Caki2 (cell line): ENCODE measurements around the gene FAM167B. TPM values are rescaled to one million over a fixed set of nuclear protein-coding genes. Genes with fewer than 3 reads are reported as not detected.

Source experiments
- DNase-seq: peaks from one replicate; pipeline ENCODE4 v3.0.0-alpha.2; 2015; ENCODE audit warnings: low read depth
- in situ Hi-C: cut with HindIII; loops from 2 replicates; pipeline ENCODE4 v1.10.0; 2016; ENCODE audit warnings: low sequenced_read_pairs, low pct_unique_long_range_greater_than_20kb, mixed read lengths
- total RNA-seq: library from RNA; depleted of rRNA; stranded (reverse); fragments of >200 nt; shearing (Covaris generic); gene quantifications from 2 replicates; pipeline ENCODE4 v1.2.3, GENCODE V29; 2014; ENCODE audit warnings: low replicate concordance

Gene FAM167B
- total RNA-seq, 1 experiment from 2014 or later: not detected

DNA sequence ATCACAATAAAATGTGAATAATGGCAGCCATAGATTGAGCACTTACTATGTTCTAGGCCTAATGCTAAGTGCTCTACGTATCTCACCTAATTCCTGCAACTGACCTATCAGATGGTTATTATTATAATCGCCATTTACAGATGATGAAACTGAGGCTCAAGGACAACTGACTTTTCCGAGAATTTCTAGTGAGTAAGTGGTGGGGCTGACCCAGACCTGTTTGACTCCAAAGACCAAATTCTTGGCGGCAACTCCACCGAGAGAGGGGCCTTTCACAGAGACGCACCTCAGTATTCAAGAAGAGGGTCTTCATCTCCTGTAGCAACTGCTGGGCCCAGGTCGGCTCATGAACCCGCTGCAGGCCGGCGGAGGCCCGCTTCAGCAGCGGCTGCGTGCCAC is 25.4 kb upstream of the FAM167B start:
- no peak for DNase-seq
- in situ Hi-C loops: no loop called here

DNA sequence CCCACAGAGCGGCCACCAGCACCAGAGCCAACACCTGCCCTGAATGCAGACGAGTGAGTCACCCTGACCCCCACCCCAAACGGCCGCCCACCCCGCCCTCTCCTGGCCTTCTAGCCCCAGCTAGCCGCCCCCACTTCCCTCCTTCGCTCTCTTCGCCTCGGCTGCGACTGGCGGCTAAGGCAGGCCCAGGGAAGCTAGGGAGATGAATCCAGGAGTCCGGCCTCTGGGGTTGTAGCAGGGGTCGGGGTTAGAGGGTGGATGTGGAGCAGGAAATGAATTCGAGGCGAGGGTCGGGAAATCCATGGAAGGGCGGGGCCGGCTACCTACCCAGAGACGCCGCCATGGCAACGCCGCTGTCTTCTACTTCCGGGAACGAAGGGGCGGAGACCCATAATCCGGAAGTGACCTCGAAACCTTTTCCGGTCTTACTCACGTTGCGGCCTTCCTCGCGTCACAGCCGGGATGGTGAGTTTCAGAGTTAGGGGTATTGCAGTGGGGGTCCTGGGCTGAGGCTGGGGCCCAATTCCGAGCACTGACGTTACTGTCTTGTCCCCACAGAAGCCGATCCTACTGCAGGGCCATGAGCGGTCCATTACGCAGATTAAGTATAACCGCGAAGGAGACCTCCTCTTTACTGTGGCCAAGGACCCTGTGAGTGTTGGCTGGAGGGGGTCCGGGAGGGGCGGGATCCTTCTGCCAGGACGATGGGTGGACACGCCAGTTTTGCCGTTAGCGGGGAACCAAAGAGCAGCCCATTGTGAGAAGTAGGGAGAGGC is 24.9 kb upstream of the FAM167B start, which contains the start of the genes EIF3I and TMEM234:
EIF3I (plus strand) TSS at position 428 of the 776 bp plus-strand sequence; CDS start at position 463, 35 bp downstream.
TMEM234 (minus strand) TSS at position 374 of the 776 bp plus-strand sequence; CDS start at position 343, 31 bp downstream.
- in situ Hi-C loops: no loop called here
- peak; percentile 78 for DNase-seq

DNA sequence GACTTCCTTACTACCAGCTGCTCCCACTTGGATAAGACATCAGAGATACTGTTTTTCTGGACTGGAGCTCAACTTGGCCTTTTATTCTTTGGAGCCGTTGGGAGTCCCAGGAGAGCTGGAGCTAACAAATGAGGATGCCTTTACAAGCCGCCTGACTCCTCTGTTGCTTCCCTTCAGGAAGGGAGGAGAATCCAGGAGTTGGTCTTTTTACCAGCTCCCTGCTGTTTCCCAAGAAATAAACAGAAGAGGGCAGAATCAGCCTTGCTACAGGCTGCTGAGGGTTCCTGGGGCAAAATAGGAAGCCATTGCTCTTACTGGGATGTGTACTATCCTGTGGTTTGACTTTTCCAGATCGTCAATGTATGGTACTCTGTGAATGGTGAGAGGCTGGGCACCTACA is 23.3 kb upstream of the FAM167B start:
- DNase-seq: no peak
- in situ Hi-C loops: no loop called here

DNA sequence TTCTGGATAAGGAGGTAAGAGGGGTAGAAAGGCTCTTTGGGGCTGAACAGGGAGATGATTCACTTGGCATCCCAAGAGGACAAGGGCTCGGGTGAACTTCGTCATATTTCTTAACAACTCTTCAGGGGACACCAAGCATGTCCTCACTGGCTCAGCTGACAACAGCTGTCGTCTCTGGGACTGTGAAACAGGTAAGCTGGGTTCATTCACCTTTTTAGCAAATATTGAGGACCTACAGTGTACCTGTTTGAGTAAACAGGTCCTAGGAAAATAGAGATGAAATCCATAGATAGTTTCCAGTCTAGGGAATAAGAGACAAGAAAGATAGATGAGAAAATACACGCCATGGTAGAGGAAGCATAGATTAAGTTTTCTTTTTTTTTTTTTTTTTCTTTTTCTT is 22.7 kb upstream of the FAM167B start:
- no peak for DNase-seq
- in situ Hi-C loops: no loop called here

DNA sequence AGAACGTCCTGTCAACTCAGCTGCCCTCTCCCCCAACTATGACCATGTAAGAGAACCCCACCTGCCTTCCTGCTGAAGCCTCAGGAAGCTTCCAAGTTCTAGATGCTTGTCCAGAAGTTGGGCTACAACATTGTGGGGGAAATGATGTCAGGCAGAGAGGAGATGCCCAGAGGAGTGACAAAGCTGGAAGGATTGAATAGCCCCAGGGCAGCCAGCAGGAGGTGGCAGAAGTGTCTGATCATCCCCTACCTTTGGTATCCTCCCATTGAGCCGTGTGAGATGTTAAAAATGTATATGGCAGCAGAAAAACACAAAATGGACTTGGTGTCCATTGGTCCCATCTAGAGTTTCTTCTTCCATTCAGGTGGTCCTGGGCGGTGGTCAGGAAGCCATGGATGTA is 18.3 kb upstream of the FAM167B start:
- in situ Hi-C loops: no loop called here
- no peak for DNase-seq

DNA sequence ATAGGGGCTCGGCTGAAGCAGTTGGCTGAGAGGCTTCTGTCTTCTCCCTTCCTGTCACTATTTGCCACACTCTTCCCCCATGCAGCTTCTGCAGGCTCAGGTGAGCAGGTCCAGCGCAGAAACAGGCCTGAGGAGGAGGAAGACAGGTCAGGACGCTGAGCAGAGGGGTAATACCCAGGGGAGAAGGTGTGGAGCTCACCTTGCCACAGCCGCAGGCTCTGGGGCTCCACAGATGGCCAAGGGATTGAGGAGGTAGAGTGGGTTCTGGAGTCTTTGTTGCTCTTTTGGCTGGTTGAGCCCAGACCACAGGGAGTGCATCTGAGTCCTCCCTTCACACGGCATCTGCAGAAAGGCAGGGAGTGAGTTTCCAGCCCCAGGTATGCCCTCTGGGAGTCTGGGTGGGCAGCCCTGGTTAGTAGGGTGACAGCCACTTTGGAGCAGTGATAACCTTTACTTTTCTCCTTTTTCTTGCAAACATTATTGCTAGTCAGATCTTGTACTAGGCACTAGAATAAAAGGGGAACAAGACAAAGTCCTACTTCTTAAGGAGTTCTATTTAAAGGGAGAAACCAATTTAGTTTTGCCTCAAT is 15.1 kb upstream of the FAM167B start:
- DNase-seq: no peak
- in situ Hi-C loops: no loop called here

DNA sequence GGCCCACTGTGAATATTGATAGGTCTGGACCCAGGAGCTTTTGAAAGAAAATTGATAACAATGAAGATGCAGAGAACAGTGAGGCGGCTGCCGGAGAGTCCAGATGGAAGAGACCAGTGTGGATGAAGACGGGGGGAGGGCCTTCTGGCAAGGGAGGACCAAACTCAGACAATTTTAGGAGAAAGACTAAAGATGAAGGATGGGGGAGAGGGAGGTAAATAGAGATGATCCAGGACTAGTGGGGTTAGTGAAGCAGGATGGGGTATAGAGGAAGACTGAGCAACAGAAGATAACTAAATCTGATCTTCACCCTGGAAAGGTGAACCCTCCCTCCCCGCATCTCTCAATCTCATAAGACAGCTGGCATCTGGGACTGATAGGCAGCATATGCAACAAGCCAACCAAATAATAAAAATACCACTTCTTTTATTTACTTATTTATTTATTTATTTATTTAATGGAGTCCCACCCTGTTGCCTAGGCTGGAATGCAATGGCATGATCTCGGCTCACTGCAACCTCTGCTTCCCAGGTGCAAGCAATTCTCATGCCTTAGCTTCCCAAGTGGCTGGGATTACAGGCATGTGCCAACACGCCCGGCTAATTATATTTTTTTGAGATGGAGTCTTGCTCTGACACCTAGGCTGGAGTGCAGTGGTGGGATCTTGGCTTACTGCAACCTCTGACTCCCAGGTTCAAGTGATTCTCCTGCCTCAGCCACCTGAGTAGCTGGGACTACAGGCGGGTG is 14.3 kb upstream of the FAM167B start:
- no peak for DNase-seq
- in situ Hi-C loops: no loop called here

DNA sequence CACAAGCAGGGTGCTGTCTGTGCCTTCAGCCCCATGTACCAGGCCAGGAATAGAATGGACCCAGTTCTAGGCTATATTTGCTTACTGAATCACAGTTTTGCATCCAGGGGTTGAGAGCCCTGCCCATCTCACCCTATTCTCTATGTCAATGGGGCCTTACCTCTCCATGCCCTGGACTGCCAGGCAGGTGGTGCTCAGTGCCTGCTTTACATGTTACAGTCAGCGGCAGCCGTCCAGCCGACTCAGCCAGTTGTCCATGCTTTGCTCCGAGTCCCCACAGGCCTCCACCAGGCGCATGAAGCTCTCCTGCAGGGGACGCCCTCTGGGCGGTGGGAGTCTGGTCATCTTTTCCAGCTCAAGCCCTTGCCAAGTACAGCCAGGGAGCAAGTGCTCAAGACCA is 12.2 kb upstream of the FAM167B start:
- no peak for DNase-seq
- in situ Hi-C loops: no loop called here

DNA sequence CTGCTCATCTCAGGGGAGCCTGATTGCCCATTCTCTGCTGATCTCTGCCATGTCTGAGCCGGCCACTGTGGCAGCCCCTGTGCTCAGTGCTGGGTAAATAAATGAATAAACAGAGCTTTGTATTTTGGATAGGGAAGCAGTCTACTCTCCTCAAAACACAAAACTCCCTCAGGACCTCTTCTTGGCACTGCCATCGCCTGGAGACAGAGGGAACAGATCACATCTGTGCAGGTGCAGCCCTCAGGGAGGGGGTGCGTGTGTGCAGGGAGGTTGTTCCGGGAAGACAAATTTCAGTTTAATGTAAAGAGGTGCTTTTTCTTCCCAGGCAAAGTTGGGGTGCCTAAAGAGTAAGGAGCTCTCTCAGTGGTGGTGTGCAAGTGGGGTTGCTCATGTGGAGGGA is 7.7 kb upstream of the FAM167B start:
- in situ Hi-C loops: no loop called here
- no peak for DNase-seq

DNA sequence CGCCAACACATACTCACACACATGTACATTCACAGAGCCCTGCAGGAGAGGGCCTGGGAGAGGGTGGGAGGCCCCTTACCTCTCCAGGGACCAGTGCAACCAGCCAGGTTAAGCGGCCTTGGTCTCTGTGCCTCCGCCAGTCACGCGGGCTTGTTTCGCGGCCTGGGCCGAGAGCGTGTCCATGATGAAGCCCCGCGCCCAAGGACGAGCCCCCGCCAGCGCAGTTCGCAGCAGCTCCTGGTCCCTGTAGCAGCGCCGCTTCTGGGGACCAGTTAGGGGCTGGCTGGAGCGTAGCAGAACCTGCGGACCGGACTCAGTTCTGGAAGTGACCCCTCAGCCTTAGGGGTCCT is 7.3 kb upstream of the FAM167B start:
- no peak for DNase-seq
- in situ Hi-C loops: no loop called here

DNA sequence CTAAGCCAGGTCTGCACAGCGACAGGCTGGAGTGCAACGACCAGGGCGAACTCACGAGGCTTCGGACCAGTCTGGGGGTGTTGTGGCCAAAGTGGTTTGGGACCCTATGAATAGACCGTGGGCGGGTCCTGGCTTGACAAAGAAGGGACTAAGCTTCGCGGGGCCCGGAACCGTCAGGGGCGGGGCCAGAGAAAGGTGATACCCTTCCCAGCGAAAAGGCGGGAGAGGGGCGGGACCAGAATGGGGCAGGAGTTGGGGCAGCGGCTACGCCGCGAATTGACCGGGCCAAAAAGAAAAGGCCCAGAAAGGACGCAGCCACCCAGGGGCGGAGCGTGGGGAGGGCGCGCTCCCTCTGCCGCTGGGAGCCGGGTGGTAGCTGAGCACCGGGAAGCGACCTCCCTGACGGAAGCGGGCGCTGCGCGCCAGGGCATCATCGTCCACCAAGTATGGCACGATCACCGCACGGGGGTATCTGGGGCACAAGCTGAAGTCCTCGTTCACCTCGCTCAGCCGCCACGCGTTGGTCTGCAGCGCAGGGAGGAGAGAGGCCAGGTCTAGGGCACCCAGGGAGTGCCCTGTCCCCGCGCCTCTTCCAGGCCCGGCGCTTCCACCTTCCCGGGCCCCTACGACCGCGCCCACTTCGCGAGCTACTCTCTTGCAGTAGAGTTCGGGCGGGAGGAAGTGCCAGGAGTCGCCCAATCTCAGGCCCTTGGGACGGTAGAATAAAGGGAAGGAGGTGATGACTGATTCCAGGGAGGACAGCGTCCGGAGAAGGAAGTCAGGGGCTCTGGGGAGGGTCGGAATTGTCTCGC is 6.7 kb upstream of the FAM167B start:
- in situ Hi-C loops: no loop called here
- DNase-seq: peak; percentile 54

DNA sequence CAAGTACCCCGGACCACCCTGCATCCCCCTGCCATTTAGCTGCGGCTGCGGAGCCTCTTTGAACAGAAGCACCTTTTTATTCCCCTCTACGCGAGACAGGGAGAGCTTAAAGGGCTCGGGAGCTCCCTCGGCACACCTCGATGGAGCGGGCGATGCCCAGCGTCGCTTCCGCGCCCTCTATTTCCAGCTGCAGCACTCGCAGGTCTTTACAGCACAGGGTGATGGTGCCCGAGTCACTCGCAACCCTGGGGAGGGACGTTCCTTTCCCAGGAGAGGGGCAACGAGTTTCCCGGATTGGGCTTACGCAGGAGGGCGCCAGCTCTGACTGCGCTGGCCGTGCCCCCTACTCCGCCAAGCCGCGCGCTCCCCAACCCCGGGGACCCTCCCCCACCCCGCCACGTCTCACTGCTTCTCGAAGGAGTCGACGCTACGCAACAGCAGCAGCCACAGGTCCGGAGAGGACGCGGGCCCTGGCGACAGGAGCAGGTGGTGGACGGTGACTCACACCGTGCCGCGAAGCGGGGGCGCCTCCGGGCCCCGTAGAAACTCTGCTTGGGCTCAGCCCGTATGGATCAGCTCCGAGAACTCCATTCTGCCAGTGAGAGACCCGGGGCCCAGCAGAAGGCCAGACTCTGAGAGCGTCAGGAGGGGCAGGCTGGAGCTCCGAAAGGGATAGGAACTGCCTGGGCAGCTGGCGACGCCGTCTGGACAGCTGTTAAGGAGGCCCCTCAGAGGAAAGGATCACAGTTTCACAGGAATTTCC is 5.8 kb upstream of the FAM167B start:
- DNase-seq: no peak

DNA sequence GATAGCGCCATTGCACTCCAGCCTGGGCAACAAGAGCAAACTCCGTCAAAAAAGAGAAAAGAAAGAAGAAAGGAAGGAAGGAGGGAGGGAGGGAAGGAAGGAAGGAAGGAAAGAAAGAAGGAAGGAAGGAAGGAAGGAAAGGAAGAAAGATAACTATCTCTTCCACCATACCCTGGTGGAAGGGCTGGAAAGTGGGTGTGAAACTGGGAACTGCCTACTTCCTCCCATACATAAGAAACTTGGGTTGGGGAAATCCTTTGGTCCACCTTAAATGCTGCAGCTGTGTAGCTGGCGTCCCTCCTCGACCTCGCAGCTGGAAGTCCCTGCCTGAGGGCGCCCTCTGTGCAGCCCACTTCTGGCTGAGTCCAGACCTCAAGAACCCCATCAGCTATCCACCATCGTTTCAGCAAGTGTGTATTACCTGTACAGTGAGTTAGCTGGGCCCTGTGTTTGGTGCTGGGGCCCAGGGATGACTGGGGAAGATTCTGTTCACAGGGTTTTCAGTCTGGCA is 4.6 kb upstream of the FAM167B start:
- DNase-seq: no peak
- in situ Hi-C loops: no loop called here

More for the DNA sequence above, 5.8 kb upstream of the FAM167B start:
- in situ Hi-C loops: no loop called here

DNA sequence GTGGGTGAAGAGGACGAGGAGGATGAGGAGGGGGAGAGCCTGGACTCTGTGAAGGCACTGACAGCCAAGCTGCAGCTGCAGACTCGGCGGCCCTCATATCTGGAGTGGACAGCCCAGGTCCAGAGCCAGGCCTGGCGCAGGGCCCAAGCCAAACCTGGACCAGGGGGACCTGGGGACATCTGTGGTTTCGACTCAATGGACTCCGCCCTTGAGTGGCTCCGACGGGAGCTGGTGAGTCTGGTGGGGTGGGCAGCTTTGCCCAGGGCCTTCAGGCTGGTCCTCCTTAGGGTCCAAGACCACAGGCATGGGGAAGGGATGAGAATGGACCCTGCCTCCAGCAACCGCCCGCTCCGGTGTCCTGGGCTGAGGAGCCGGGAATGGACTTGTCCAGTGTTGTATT is 430 bp downstream of the FAM167B start:
- no peak for DNase-seq
- in situ Hi-C loops: no loop called here

DNA sequence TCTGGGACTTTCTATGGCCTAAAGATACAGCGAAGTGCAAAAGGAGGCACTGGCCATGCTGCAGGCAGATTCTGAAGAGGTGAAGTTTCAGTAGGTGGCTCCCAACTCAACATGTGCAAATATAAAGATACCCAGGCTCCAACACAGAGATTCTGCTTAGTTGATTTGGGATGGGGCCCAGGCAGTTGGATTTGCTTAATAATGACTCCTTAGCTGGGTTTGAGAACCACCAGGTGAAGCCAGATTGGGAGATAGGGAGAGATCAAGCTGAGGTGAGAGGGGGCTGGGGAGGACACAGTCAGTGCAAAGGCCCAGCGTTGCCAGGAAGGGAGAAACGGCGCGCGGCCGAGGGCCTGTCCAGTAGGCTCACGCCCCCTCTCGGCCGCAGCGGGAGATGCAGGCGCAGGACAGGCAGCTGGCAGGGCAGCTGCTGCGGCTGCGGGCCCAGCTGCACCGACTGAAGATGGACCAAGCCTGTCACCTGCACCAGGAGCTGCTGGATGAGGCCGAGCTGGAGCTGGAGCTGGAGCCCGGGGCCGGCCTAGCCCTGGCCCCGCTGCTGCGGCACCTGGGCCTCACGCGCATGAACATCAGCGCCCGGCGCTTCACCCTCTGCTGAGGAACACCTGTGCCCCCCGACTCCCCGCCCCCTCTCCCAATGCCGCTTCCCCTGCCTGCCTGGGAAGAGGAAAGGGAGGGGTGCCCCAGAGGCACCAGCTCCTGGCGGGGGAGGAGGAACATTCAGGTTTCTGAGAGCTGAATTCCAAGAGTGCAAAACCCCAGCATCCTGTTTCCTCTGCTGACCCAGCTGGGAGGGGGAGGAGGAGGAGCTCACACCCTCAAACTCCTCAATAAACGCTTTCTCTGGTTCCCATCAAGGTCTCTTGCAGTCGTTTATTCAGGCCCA is 1.2 kb downstream of the FAM167B start:
- in situ Hi-C loops: no loop called here
- no peak for DNase-seq

DNA sequence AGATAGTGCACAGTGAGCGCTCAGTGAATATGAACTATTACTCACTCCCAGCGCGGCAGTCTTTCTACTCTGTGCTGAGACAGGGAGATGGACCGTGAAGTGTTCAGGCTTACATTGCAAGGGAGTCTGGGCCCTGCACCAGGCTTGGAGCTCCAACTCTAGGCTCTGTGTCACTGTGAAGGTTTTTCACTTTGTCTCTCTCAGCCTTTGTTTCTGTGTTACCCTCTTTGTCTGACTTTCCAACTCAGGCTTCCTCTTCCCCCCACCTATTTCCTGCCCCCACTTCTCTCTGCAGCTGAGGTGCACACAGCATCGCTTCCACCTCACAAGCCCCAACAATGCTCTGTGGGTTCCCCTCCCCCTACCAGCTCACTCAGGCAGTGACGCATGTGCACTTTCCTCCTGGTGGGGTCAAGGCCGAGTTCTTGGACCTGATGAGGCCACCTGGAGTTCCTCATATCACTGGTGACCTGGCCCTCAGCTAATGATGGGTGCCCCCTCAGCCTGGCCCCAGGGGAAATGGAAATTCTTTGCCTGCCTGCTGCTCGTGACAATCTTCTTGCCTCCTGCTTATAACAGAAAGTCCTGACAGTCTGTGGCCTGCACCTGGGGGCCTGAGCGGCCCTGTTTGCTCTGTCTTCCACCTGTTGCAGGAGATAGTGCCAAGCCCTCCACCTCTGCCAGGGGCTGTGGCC is 3.0 kb downstream of the FAM167B start:
- DNase-seq: peak; percentile 40
- in situ Hi-C loops: no loop called here
